Panc1 (cell line): ENCODE results near the gene SARNP. TPM values are rescaled to one million over a fixed set of nuclear protein-coding genes. Genes with fewer than 3 reads are reported as not detected.

ENCODE experiments used
- ATAC-seq: fragments of 200-7000 bp; cut with Tn5 transposase; 2 replicates; pipeline ENCODE4 v1.9.1; 2020; ENCODE audit warnings: mild to moderate bottlenecking, moderate library complexity
- BruUV-seq: library from RNA; stranded (reverse); fragments of 400-500 nt; replicated peaks from 2 replicates; lab custom pipeline; 2021; lab: Mats Ljungman, UMichigan
- CTCF ChIA-PET: fragments of 300-600 bp; sonication (Branson Sonifier 250); formaldehyde crosslinking; loops from one replicate; lab custom pipeline; 2022; ENCODE audit warnings: antibody characterized with exemption; lab: Charles Lee
- POLR2A ChIA-PET: fragments of 300-600 bp; sonication (Branson Sonifier 250); formaldehyde crosslinking; loops from one replicate; lab custom pipeline; 2022; ENCODE audit warnings: antibody characterized with exemption; lab: Charles Lee
- DNase-seq: peaks from one replicate; pipeline ENCODE4 v3.0.0-alpha.2; 2010; ENCODE audit warnings: low read depth, low spot score
- H3K27ac ChIP-seq: 2 replicates; pipeline ENCODE4 v1.5.1; 2011; ENCODE audit warnings: mild to moderate bottlenecking, low read length, inconsistent platforms
- H3K27me3 ChIP-seq: fragments of 200-500 bp; sonication (Bioruptor generic); 2 replicates; pipeline ENCODE4 v1.6.0; 2014; ENCODE audit warnings: low read length, inconsistent platforms; ENCODE audit not compliant: control insufficient read depth, insufficient read depth
- H3K36me3 ChIP-seq: fragments of 200-500 bp; sonication (Bioruptor generic); 2 replicates; pipeline ENCODE4 v1.5.1; 2014; ENCODE audit warnings: inconsistent platforms, mild to moderate bottlenecking, low read length, moderate library complexity; ENCODE audit not compliant: control insufficient read depth, insufficient read depth
- H3K4me1 ChIP-seq: 2 replicates; pipeline ENCODE4 v1.5.1; 2011; ENCODE audit warnings: inconsistent platforms, mild to moderate bottlenecking, low read length, moderate library complexity; ENCODE audit not compliant: control insufficient read depth, insufficient read depth
- H3K4me3 ChIP-seq, 2 experiments: 2 replicates each; pipeline ENCODE4 v1.5.1; 2011 to 2012; ENCODE audit warnings: low read depth in 2 of 2, low read length in 2 of 2, mild to moderate bottlenecking in 2 of 2, inconsistent platforms in 1 of 2, moderate library complexity in 1 of 2
- H3K9me3 ChIP-seq: fragments of 200-500 bp; sonication (Bioruptor generic); 2 replicates; pipeline ENCODE4 v1.5.1; 2014; ENCODE audit warnings: low read depth, mild to moderate bottlenecking, inconsistent platforms, low read length, moderate library complexity; ENCODE audit not compliant: control insufficient read depth, insufficient read depth
- CTCF ChIP-seq: fragments of 450-650 bp; IDR thresholded peaks from 2 replicates; pipeline ENCODE4 v1.5.1; 2017; ENCODE audit warnings: mild to moderate bottlenecking
- POLR2AphosphoS5 ChIP-seq: IDR thresholded peaks from 2 replicates; pipeline ENCODE4 v1.6.1; 2012; ENCODE audit warnings: mild to moderate bottlenecking, low read depth, low read length, moderate library complexity
- REST ChIP-seq, 2 experiments: IDR thresholded peaks; 2 replicates each; pipeline ENCODE4 v1.6.1; 2011 to 2012; ENCODE audit warnings: low read depth in 2 of 2, control low read depth in 1 of 2, low read length in 1 of 2, mild to moderate bottlenecking in 1 of 2, moderate library complexity in 1 of 2; ENCODE audit not compliant: insufficient read depth in 1 of 2
- SIN3A ChIP-seq: IDR thresholded peaks from 2 replicates; pipeline ENCODE4 v1.6.1; 2012; ENCODE audit warnings: low read depth, mild to moderate bottlenecking, low read length, moderate library complexity, borderline replicate concordance; ENCODE audit not compliant: insufficient read depth
- TCF7L2 ChIP-seq: IDR thresholded peaks from 2 replicates; pipeline ENCODE4 v1.6.1; 2011; ENCODE audit warnings: mild to moderate bottlenecking, low read depth, low read length, inconsistent platforms
- in situ Hi-C: cut with HindIII; loops from 2 replicates; pipeline ENCODE4 v1.10.0; 2016; ENCODE audit warnings: low sequenced_read_pairs, low pct_unique_long_range_greater_than_20kb
- intact Hi-C: fragments of 100-400 bp; cut with micrococcal nuclease; formaldehyde crosslinking; loops from one replicate; pipeline ENCODE4 v1.10.0; 2022; ENCODE audit not compliant: unreplicated experiment
- total RNA-seq: library from RNA; stranded (reverse); gene quantifications from one replicate; pipeline ENCODE4 v1.2.1, GENCODE V29; 2021; ENCODE audit not compliant: unreplicated experiment

Gene SARNP
- total RNA-seq, 1 experiment from 2014 or later, result 69.3 TPM

GRCh38 chr12:55820679-55821078 lies 3.2 kb upstream of the SARNP start:
- in situ Hi-C loops (no loop called here), intact Hi-C loops (no loop called here)
- Histone ChIP-seq H3K4me3 (no peak overlapping the region), H3K27ac (no peak overlapping the region), H3K4me1 (peaks cover 13% of the 10 kb centered on the region), H3K36me3 (peaks cover 30% of the 10 kb centered on the region), H3K27me3 (no peaks in the 10 kb centered on the region), H3K9me3 (no peaks in the 10 kb centered on the region)
- DNase-seq, result no peak
- ChIA-PET POLR2A (interaction anchor here (1.1 kb wide), 1 partner anchor 221 kb away, joined by 3 read pairs; no protein-coding TSS in a partner anchor), CTCF (interaction anchor here (0.6 to 0.7 kb wide), 3 partner anchors 33 to 128 kb away, joined by 4 to 6 read pairs (median 5); no protein-coding TSS in a partner anchor)
- ATAC-seq, result no peak
- TF ChIP-seq CTCF, result peak; percentile 51
- no peak for TF ChIP-seq TCF7L2
- no TSS peak for BruUV-seq

GRCh38 chr12:55818886-55819285 lies 1.4 kb upstream of the SARNP start:
- peak overlapping the region; percentile 89 for H3K27ac ChIP-seq
- POLR2A ChIA-PET, result interaction anchor here (1.5 kb wide), 1 partner anchor 80 kb away, joined by 4 read pairs; no protein-coding TSS in a partner anchor

More at GRCh38 chr12:55818886-55819285, 1.4 kb upstream of the SARNP start:
- H3K36me3 ChIP-seq, result peaks cover 37% of the 10 kb centered on the region
- H3K9me3 ChIP-seq, result no peaks in the 10 kb centered on the region
- ATAC-seq (no peak), DNase-seq (no peak)
- no TSS peak for BruUV-seq
- peaks cover 16% of the 10 kb centered on the region for H3K4me1 ChIP-seq
- intact Hi-C loops (loop anchor here (5.0 kb wide), 1 partner anchor 82 kb away; no protein-coding TSS in a partner anchor), in situ Hi-C loops (no loop called here)
- CTCF ChIA-PET, result interaction anchor here (1.0 kb wide), 1 partner anchor 211 kb away, joined by 3 read pairs; no protein-coding TSS in a partner anchor
- no peak for TF ChIP-seq SIN3A
- TF ChIP-seq REST (IDR thresholded peaks at IDR 0.05; ENCODE audit: insufficient read depth in 1 of 2, low read depth in 2 of 2, low read length in 1 of 2), result no peak
- no peak for TF ChIP-seq TCF7L2
- TF ChIP-seq POLR2AphosphoS5, result no peak
- no peak for TF ChIP-seq CTCF
- H3K27me3 ChIP-seq, result no peaks in the 10 kb centered on the region
- peak overlapping the region; percentile 89 to 100 for H3K4me3 ChIP-seq
